Pancreas (tissue), 10 donors: ENCODE results near the gene HSF4. TPM values are rescaled to one million over a fixed set of nuclear protein-coding genes. Genes with fewer than 3 reads are reported as not detected.

ENCODE experiments used
- ATAC-seq, 4 donors: fragments of 200-7000 bp; cut with Tn5 transposase; one replicate each; pipeline versions ENCODE4 v1.8.0 to v1.9.1; 2020; ENCODE audit warnings: mild to moderate bottlenecking in 4 of 4, moderate library complexity in 4 of 4
- DNase-seq, 6 donors: peaks; one replicate each; pipeline ENCODE4 v3.0.0-alpha.2; 2020
- FAIRE-seq: peaks from 2 replicates; lab custom pipeline; 2012; peaks lifted over from hg19 to GRCh38; lab: Jason Lieb, UNC
- H3K27ac ChIP-seq, 4 donors: fragments of 200-600 bp; sonication (generic); 1 replicate in 3 of 4; 2 replicates in 1 of 4; pipeline versions ENCODE4 v1.5.0 to v1.8.0; 2020
- H3K27me3 ChIP-seq, 4 donors: fragments of 200-600 bp; one replicate each; pipeline ENCODE4 v1.8.0; 2021
- H3K36me3 ChIP-seq, 3 donors: fragments of 200-600 bp; sonication (generic) in 1 of 3; one replicate each; pipeline versions ENCODE4 v1.5.0 to v1.8.0; 2020 to 2021
- H3K4me1 ChIP-seq, 3 donors: fragments of 200-600 bp; one replicate each; pipeline ENCODE4 v1.8.0; 2021
- H3K4me3 ChIP-seq, 4 donors: fragments of 200-600 bp; sonication (generic) in 2 of 4; one replicate each; pipeline versions ENCODE4 v1.5.0 to v1.8.0; 2020 to 2021
- H3K9me3 ChIP-seq, 4 donors: fragments of 200-600 bp; one replicate each; pipeline ENCODE4 v1.8.0; 2021
- WGBS, 2 donors: extraction: QIAGEN DNeasy Blood & Tissue Kit; methylation state at CpG; one replicate each; pipeline ENCODE4 v1.1.7; 2013; 5-methylcytosine and 5-hydroxymethylcytosine counted together
- intact Hi-C, 3 donors: fragments of 100-400 bp; cut with DNase I; formaldehyde crosslinking; loops; one replicate each; pipeline versions ENCODE4 v1.11.1 to v1.14.2; 2022
- polyA plus RNA-seq, 2 donors: library from polyadenylated mRNA; stranded (reverse); fragments of 200-250 nt; gene quantifications; one replicate each; pipeline ENCODE4 v1.2.3, GENCODE V29; 2013
- total RNA-seq, 6 donors: library from RNA; stranded (reverse); fragmentation: NEBNext Ultra II Directional in 4 of 6; extraction: Animal tissue kit (Norgen Biotek cat#: 25700) in 4 of 6; gene quantifications; one replicate each; pipeline versions ENCODE4 v1.2.1 to v1.2.4, GENCODE V29; 2021 to 2023
- TF ChIP-seq, protein P1 (sequence below), 4 donors: fragments of 200-600 bp; sonication (generic) in 3 of 4; IDR thresholded peaks; one replicate each; pipeline versions ENCODE4 v1.5.0 to v1.8.0; 2021; ENCODE audit warnings: antibody characterized with exemption in 4 of 4
- donor health status: healthy with polysubstance abuse.
- donor health status: DM: no; HTN: no; CAD: no; lungs with moderate emphysema.
- donor health status: DM: no; HTN: no; CAD: no.
- donor health status: control.
- donor health status: control.
- donor health status: Bipolar disorder and iron deficiency.
- donor health status: DM: yes; HTN: yes; CAD: no.
- donor health status: DM: no; HTN: no; CAD: no.
- donor health status: DM: no; HTN: no; CAD: no.
- donor health status: DM: yes; HTN: yes; CAD: no.

Gene HSF4
- total and polyA plus RNA-seq, 8 donors = 34.9 to 330 (median 61.6) TPM

- intact Hi-C loops = no loop called here
- peaks cover 3 to 6% (median 3%) of the 10 kb centered on the region in 3 donors for H3K4me1 ChIP-seq
- peak in 4 of 6 donors; percentile 43 to 76 (median 64) for DNase-seq
- peak; percentile 25 to 59 (median 42) for ATAC-seq
- no peaks in the 10 kb centered on the region for H3K27me3 ChIP-seq
- no peaks in the 10 kb centered on the region for H3K9me3 ChIP-seq
- peaks cover 0 to 46% (median 19%) of the 10 kb centered on the region in 3 donors for H3K36me3 ChIP-seq
- peak overlapping the region in 3 of 4 donors; percentile 72 to 77 (median 72) for H3K27ac ChIP-seq
- TF ChIP-seq, protein P1, sequence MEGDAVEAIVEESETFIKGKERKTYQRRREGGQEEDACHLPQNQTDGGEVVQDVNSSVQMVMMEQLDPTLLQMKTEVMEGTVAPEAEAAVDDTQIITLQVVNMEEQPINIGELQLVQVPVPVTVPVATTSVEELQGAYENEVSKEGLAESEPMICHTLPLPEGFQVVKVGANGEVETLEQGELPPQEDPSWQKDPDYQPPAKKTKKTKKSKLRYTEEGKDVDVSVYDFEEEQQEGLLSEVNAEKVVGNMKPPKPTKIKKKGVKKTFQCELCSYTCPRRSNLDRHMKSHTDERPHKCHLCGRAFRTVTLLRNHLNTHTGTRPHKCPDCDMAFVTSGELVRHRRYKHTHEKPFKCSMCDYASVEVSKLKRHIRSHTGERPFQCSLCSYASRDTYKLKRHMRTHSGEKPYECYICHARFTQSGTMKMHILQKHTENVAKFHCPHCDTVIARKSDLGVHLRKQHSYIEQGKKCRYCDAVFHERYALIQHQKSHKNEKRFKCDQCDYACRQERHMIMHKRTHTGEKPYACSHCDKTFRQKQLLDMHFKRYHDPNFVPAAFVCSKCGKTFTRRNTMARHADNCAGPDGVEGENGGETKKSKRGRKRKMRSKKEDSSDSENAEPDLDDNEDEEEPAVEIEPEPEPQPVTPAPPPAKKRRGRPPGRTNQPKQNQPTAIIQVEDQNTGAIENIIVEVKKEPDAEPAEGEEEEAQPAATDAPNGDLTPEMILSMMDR (IDR thresholded peaks at IDR 0.05) = peak; percentile 16 to 48 (median 28)
- WGBS, 2 donors = 40 to 44% methylated on average over 11 to 12 of the region's 12 CpGs
- FAIRE-seq = no peak
- peak overlapping the region in 1 of 4 donors; percentile 69 for H3K4me3 ChIP-seq
Observed at GRCh38 chr16:67198238-67198734, 33.7 kb downstream of the HSF4 start.

DNA sequence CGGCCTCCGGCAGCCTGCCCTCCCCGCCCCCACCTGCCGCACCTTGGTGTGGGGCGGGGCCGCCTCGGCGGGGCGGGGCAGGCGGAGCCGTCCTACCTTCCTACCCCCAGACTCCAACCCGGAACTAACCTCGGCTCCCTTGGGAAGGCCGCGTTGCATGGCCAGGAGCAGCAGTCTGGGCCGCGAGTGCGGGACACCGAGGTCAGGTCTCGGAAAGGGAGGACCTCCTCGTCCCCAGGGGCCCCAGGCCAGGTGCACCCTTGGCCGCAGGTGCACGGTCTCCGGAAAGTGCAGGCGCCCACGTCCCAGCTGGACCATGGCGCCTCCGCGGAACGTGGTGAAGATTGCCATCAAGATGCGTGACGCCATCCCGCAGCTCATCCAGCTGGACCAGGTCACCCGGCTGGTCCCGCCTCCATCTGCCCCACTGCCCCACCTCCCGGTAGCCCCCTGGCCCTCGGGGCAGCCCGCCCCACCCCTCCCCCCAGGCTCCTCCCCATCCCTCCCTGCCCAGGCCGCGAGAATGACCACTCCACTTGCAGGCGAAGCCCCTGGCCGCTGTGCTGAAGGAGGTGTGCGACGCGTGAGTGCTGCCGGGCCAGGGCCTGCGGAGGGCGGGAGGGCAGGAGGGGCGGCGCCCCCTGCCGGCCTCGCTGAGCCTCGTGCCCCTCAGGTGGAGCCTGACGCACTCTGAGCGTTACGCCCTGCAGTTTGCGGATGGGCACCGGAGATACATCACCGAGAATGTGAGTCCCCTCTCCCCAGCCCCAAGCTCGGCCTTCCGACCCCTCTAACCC lies 34.7 kb downstream of the HSF4 start, which contains the start of gene ELMO3:
Gene ELMO3, plus strand, starts transcription at position 121 of the 797 bp plus-strand sequence. Its CDS starts 196 bp downstream, at position 317.
- DNase-seq = peak; percentile 72 to 91 (median 82)
- Histone ChIP-seq H3K27ac (peak within 1 kb of the TSS; percentile 72 to 79 (median 74)), H3K27me3 (no peaks in the 10 kb centered on the region), H3K4me1 (no peaks in the 10 kb centered on the region), H3K36me3 (peaks cover 0 to 53% (median 19%) of the 10 kb centered on the region in 3 donors), H3K4me3 (peak within 1 kb of the TSS; percentile 60 to 77 (median 66)), H3K9me3 (no peaks in the 10 kb centered on the region)
- intact Hi-C loops = no loop called here
- WGBS, 2 donors = 11 to 13% methylated on average over 57 to 61 of the region's 61 CpGs
- no peak for FAIRE-seq
- TF ChIP-seq, protein P1 (IDR thresholded peaks at IDR 0.05) = peak; percentile 40 to 59 (median 52)
- ATAC-seq = peak; percentile 87 to 92 (median 89)

DNA sequence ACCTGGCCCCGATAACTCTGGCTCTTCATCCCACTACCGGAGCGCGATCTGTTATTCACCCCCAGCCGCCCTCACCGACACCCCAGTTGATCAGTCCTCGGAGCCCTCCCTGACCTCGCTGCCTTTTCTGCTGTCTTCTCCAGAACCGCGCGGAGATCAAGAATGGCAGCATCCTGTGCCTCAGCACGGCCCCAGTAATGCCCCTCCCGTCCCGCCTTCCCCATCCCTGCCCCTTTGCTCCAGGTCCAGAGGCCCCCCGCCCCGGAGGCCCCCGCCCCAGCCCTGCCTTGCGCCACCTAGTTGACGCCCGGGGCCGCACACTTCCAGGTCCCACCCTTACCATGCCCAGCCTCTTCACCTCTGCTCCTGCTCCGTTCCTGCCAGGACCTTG lies 35.3 kb downstream of the HSF4 start:
- DNase-seq = peak in 2 of 6 donors; percentile 63 to 75
- no peak for FAIRE-seq
- peaks cover 0 to 50% (median 18%) of the 10 kb centered on the region in 3 donors for H3K36me3 ChIP-seq
- intact Hi-C loops = no loop called here
- TF ChIP-seq, protein P1 (IDR thresholded peaks at IDR 0.05) = no peak
- peak overlapping the region in 1 of 4 donors; percentile 72 for H3K27ac ChIP-seq
- H3K27me3 ChIP-seq = no peaks in the 10 kb centered on the region
- ATAC-seq = peak; percentile 30 to 51 (median 43)
- WGBS, 2 donors = 9 to 12% methylated on average over 22 of the region's 22 CpGs
- H3K9me3 ChIP-seq = no peaks in the 10 kb centered on the region
- H3K4me3 ChIP-seq = peak overlapping the region; percentile 60 to 77 (median 66)
- no peaks in the 10 kb centered on the region for H3K4me1 ChIP-seq

DNA sequence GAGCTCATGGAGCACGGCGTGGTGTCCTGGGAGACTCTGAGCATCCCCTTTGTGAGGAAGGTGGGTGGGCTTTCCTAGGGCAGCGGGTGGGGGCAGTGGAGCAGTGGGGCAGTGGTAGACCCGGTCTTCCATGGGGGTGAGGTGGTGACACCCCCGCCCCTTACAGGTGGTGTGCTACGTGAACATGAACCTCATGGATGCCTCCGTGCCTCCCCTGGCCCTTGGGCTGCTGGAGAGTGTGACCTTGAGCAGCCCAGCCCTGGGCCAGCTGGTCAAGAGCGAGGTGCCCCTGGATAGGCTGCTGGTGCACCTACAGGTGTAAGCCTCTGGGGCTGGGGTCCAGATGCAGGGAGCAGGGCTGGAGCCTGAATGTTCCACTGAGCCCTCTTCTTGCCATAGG lies 35.9 kb downstream of the HSF4 start:
- H3K36me3 ChIP-seq = peaks cover 0 to 49% (median 11%) of the 10 kb centered on the region in 3 donors
- TF ChIP-seq, protein P1 (IDR thresholded peaks at IDR 0.05) = no peak
- no peaks in the 10 kb centered on the region for H3K9me3 ChIP-seq
- WGBS, 2 donors = 82 to 95% methylated on average over 7 to 8 of the region's 8 CpGs
- FAIRE-seq (no peak), DNase-seq (peak in 2 of 6 donors; percentile 39 to 73), ATAC-seq (no peak)
- no peaks in the 10 kb centered on the region for H3K27me3 ChIP-seq
- H3K27ac ChIP-seq = no peak overlapping the region
- H3K4me1 ChIP-seq = no peaks in the 10 kb centered on the region
- peak overlapping the region in 1 of 4 donors; percentile 69 for H3K4me3 ChIP-seq
- intact Hi-C loops = no loop called here
